Upper lobe of left lung (tissue), 6 donors: ENCODE data around the gene NAIF1. TPM values are rescaled to one million over a fixed set of nuclear protein-coding genes. Genes with fewer than 3 reads are reported as not detected.

Source experiments
- ATAC-seq, 2 donors: fragments of 200-7000 bp; cut with Tn5 transposase; one replicate each; pipeline ENCODE4 v1.9.1; 2022; ENCODE audit warnings: mild to moderate bottlenecking in 2 of 2, moderate library complexity in 2 of 2; ENCODE audit not compliant: low FRiP score in 2 of 2
- DNase-seq, 2 donors: peaks; one replicate each; pipeline ENCODE4 v3.0.0-alpha.2; 2019 to 2020
- H3K27ac ChIP-seq, 4 donors: fragments of 200-600 bp; sonication (generic); one replicate each; pipeline ENCODE4 v1.5.1; 2016 to 2019
- H3K27me3 ChIP-seq, 4 donors: fragments of 200-600 bp; sonication (generic); one replicate each; pipeline ENCODE4 v1.5.1; 2017 to 2019
- H3K36me3 ChIP-seq, 4 donors: fragments of 200-600 bp; sonication (generic); one replicate each; pipeline ENCODE4 v1.5.1; 2016 to 2019
- H3K4me1 ChIP-seq, 4 donors: fragments of 200-600 bp; sonication (generic); one replicate each; pipeline ENCODE4 v1.5.1; 2018 to 2019
- H3K4me3 ChIP-seq, 4 donors: fragments of 200-600 bp; sonication (generic); one replicate each; pipeline ENCODE4 v1.5.1; 2017 to 2019; ENCODE audit warnings: mild to moderate bottlenecking in 2 of 4, moderate library complexity in 1 of 4
- H3K9me3 ChIP-seq, 4 donors: fragments of 200-600 bp; sonication (generic); one replicate each; pipeline ENCODE4 v1.5.1; 2018 to 2019
- EP300 ChIP-seq, 4 donors: sonication (generic); formaldehyde crosslinking; IDR thresholded peaks; one replicate each; pipeline ENCODE4 v1.5.1; 2017; ENCODE audit warnings: antibody characterized with exemption in 4 of 4, control low read depth in 2 of 4
- POLR2A ChIP-seq, 4 donors: fragments of 450-650 bp; IDR thresholded peaks; one replicate each; pipeline ENCODE4 v1.5.1; 2016 to 2017; ENCODE audit warnings: antibody characterized with exemption in 4 of 4, mild to moderate bottlenecking in 2 of 4
- POLR2AphosphoS5 ChIP-seq, 2 donors: sonication (generic); formaldehyde crosslinking; IDR thresholded peaks; one replicate each; pipeline ENCODE4 v1.5.1; 2017; ENCODE audit warnings: antibody characterized with exemption in 2 of 2
- WGBS, 2 donors: methylation state at CpG; one replicate each; pipeline ENCODE4 v1.1.5; 2017 to 2018; 5-methylcytosine and 5-hydroxymethylcytosine counted together
- total RNA-seq, 6 donors: library from RNA; depleted of rRNA in 4 of 6; stranded (reverse); fragments of >200 nt in 4 of 6; gene quantifications; one replicate each; pipeline versions ENCODE4 v1.1.0 to v1.2.1, GENCODE V29; 2016 to 2021
- TF ChIP-seq, protein P1 (sequence below), 6 experiments: fragments of 450-650 bp in 4 of 6; fragments of 200-600 bp in 2 of 6; sonication (generic) in 2 of 6; IDR thresholded peaks; one replicate each; pipeline ENCODE4 v1.5.1; 2016 to 2019; ENCODE audit warnings: antibody characterized with exemption in 6 of 6
- donor health status: DM: no; HTN: no; CAD: no; lungs with moderate emphysema.
- donor health status: DM: no; HTN: yes; CAD: no; lungs with severe emphysema.

NAIF1 gene
- total RNA-seq, result 10 to 100 TPM in 5 of 6 donors, 1 to 10 TPM in 1; 8.0 to 37.7 (median 13.0) TPM

DNA sequence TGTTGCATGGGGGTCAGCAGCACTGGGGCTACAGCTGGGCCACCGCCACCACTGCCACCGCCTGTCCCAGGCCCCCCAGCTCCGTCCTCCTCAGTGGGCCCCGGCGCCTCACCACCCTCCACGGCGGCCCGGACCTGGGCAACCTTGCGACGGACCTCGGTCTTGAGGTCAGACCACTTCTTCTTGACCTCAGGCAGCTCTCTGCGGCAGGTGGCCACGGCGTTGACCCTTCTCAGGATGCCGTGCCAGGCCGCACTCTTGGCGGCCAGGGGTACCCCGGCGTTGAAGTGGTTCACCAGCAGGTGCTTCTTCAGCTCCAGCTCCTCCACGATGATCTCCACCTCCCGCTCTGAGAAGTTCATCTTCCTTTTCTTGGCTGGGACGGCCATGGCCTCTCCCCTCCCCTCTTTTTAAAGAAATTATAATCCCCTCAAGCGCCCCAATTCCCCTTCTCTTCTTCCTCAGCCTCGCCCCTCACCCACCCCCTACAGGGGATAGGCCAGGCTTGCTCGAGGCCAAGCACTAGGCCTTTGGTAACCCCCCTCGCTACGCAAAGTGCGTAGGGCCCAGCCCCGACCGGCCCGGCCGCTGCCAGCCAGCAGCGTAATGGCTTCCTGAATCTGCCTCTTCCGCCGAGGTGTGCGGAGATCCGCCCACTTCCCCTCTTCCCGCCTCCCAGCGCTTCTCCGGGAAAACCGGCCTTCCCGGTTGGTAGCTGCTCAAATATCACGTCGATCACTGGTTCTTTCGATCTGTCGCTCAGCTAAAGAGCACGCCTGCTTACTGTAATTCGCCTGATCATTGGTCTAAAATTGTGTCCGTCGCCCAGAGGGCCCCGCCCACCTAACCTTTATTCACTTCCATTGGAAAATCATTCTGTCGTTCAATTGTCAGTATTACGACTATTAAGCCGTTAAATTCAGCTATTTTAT is at the start of gene NAIF1:
Gene NAIF1 (minus strand): TSS at position 608 of the 932 bp plus-strand sequence. CDS start 219 bp downstream, at position 389.
- peak; percentile 95 to 99 for DNase-seq
- 21 to 26% methylated on average over 44 to 46 of the region's 54 CpGs for WGBS, 2 donors
- H3K36me3 ChIP-seq, result peaks cover 0 to 14% (median 8%) of the 10 kb centered on the region in 4 donors
- TF ChIP-seq POLR2AphosphoS5 (IDR thresholded peaks at IDR 0.05) (peak; percentile 75 to 91), EP300 (IDR thresholded peaks at IDR 0.05) (no peak), POLR2A (IDR thresholded peaks at IDR 0.05) (peak in 2 of 4 donors; percentile 38 to 65)
- TF ChIP-seq, protein P1, sequence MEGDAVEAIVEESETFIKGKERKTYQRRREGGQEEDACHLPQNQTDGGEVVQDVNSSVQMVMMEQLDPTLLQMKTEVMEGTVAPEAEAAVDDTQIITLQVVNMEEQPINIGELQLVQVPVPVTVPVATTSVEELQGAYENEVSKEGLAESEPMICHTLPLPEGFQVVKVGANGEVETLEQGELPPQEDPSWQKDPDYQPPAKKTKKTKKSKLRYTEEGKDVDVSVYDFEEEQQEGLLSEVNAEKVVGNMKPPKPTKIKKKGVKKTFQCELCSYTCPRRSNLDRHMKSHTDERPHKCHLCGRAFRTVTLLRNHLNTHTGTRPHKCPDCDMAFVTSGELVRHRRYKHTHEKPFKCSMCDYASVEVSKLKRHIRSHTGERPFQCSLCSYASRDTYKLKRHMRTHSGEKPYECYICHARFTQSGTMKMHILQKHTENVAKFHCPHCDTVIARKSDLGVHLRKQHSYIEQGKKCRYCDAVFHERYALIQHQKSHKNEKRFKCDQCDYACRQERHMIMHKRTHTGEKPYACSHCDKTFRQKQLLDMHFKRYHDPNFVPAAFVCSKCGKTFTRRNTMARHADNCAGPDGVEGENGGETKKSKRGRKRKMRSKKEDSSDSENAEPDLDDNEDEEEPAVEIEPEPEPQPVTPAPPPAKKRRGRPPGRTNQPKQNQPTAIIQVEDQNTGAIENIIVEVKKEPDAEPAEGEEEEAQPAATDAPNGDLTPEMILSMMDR (IDR thresholded peaks at IDR 0.05), result peak in 1 of 6 experiments; percentile 10
- peak within 1 kb of the TSS; percentile 85 to 97 (median 93) for H3K4me3 ChIP-seq
- H3K27me3 ChIP-seq, result no peaks in the 10 kb centered on the region
- H3K9me3 ChIP-seq, result no peaks in the 10 kb centered on the region
- H3K4me1 ChIP-seq, result peaks cover 41 to 72% (median 63%) of the 10 kb centered on the region in 4 donors
- ATAC-seq, result peak; percentile 90 to 95
- peak within 1 kb of the TSS; percentile 94 to 98 (median 96) for H3K27ac ChIP-seq

- WGBS, 2 donors, result 89% methylated on average over 16 of the region's 16 CpGs
- Histone ChIP-seq H3K27me3 (no peaks in the 10 kb centered on the region), H3K4me3 (no peak overlapping the region), H3K36me3 (peaks cover 0 to 16% (median 7%) of the 10 kb centered on the region in 4 donors), H3K4me1 (peaks cover 3 to 9% (median 7%) of the 10 kb centered on the region in 4 donors), H3K27ac (no peak overlapping the region), H3K9me3 (no peaks in the 10 kb centered on the region)
- no peak for TF ChIP-seq POLR2AphosphoS5 (IDR thresholded peaks at IDR 0.05)
- TF ChIP-seq, protein P1 (IDR thresholded peaks at IDR 0.05), result no peak
- no peak for TF ChIP-seq EP300 (IDR thresholded peaks at IDR 0.05)
- TF ChIP-seq POLR2A (IDR thresholded peaks at IDR 0.05), result no peak
- no peak for ATAC-seq
- no peak for DNase-seq
These were observed 49.3 kb upstream of the NAIF1 start for GRCh38 chr9:128116104-128117083.

GRCh38 chr9:128115187-128116103 is 48.3 kb upstream of the NAIF1 start:
- WGBS, 2 donors, result 75 to 84% methylated on average over 14 to 19 of the region's 26 CpGs
- ATAC-seq (peak in 1 of 2 donors; percentile 6), DNase-seq (peak in 1 of 2 donors; percentile 66)
- Histone ChIP-seq H3K27ac (no peak overlapping the region), H3K4me3 (no peak overlapping the region), H3K9me3 (no peaks in the 10 kb centered on the region), H3K4me1 (peaks cover 3 to 9% (median 7%) of the 10 kb centered on the region in 4 donors), H3K27me3 (no peaks in the 10 kb centered on the region), H3K36me3 (peaks cover 0 to 7% (median 3%) of the 10 kb centered on the region in 4 donors)
- TF ChIP-seq POLR2AphosphoS5 (IDR thresholded peaks at IDR 0.05), result peak; percentile 38 to 53
- TF ChIP-seq POLR2A (IDR thresholded peaks at IDR 0.05), result no peak

DNA sequence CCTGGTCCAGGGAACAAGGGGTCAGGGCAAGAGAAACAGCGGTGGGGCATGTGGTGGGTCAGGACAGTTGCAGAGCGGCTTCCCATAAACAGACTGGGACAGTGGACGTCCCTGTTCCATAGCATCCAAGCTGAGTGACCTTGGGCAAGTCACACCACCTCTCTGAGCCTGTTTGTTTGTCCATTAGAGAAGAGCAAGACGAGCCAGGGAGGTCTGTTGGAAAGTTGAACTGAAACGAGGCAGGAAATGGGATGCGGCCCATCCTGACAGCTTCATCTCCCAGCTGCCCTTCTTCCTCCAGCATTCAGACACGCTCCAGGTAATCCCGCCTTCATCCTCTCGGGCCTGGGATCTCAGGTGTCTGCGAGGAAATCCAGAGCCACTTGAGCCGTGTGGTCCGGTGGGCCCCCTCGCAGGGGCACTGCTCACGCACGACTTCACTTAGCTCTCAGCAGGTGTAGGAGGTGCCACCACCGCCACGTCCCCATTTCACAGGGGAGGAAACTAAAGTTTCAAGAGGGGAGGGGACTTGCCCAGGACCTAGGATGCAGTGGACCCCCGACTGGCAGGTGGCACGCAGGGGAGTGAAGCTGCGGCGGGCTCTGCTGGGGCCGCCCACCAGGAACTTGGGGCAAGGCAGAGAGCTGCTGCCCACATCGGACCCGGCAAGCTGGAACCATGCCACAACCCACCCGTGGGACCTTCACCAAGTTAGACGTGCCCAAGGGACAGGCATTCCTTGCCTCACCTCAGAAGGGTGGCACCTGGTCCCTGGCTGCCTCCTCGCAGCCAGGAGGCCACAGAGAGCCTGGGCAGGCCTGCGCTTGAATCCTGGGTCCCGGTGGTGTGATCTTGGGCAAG is 47.4 kb upstream of the NAIF1 start:
- ATAC-seq (no peak), DNase-seq (peak in 1 of 2 donors; percentile 62)
- Histone ChIP-seq H3K9me3 (no peaks in the 10 kb centered on the region), H3K4me3 (no peak overlapping the region), H3K27ac (no peak overlapping the region), H3K27me3 (no peaks in the 10 kb centered on the region), H3K4me1 (peaks cover 3 to 9% (median 7%) of the 10 kb centered on the region in 4 donors), H3K36me3 (peaks cover 0 to 7% (median 2%) of the 10 kb centered on the region in 4 donors)
- 83 to 86% methylated on average over 15 to 29 of the region's 29 CpGs for WGBS, 2 donors
- TF ChIP-seq, protein P1 (IDR thresholded peaks at IDR 0.05), result no peak
- TF ChIP-seq POLR2AphosphoS5 (IDR thresholded peaks at IDR 0.05) (no peak), EP300 (IDR thresholded peaks at IDR 0.05) (no peak), POLR2A (IDR thresholded peaks at IDR 0.05) (no peak)
